Endothelial cell of umbilical vein (primary cell): Measurements from ENCODE around the gene TMEM175. TPM values are rescaled to one million over a fixed set of nuclear protein-coding genes. Genes with fewer than 3 reads are reported as not detected.

Source experiments
- BruUV-seq: library from RNA; stranded (reverse); fragments of 400-500 nt; replicated peaks from 2 replicates; lab custom pipeline; 2021; lab: Mats Ljungman, UMichigan
- CTCF ChIA-PET: fragments of 300-600, 350-600 bp; sonication (Branson Sonifier 250); formaldehyde crosslinking; loops from one replicate; lab custom pipeline; 2021; ENCODE audit warnings: antibody characterized with exemption, inconsistent platforms; lab: Charles Lee
- POLR2A ChIA-PET: fragments of 300-600, 350-600 bp; sonication (Branson Sonifier 250); formaldehyde crosslinking; loops from one replicate; lab custom pipeline; 2021; ENCODE audit warnings: antibody characterized with exemption, inconsistent platforms; lab: Charles Lee
- DNase-seq: peaks from one replicate; pipeline ENCODE4 v3.0.0-alpha.2; 2011; ENCODE audit warnings: low read depth, low spot score
- FAIRE-seq: peaks from 2 replicates; lab custom pipeline; 2011; peaks lifted over from hg19 to GRCh38; lab: Jason Lieb, UNC
- H2AFZ ChIP-seq: 2 replicates; pipeline ENCODE4 v1.6.0; 2012; ENCODE audit warnings: low read depth, low read length, control low read depth, inconsistent platforms
- H3K27ac ChIP-seq: 2 replicates; pipeline ENCODE4 v1.5.1; 2011; ENCODE audit warnings: low read depth, mild to moderate bottlenecking, control low read depth, low read length, moderate library complexity; ENCODE audit not compliant: insufficient read depth
- H3K27me3 ChIP-seq, 2 experiments: 2 replicates each; pipeline versions ENCODE4 v1.6.0 to v1.6.1; 2011; ENCODE audit warnings: low read length in 2 of 2, mixed read lengths in 1 of 2; ENCODE audit not compliant: control insufficient read depth in 2 of 2, insufficient read depth in 2 of 2
- H3K36me3 ChIP-seq, 2 experiments: 2 replicates in 1 of 2; 3 replicates in 1 of 2; pipeline ENCODE4 v1.5.1; 2011; ENCODE audit warnings: low read length in 2 of 2, mild to moderate bottlenecking in 1 of 2, moderate library complexity in 1 of 2; ENCODE audit not compliant: control insufficient read depth in 2 of 2, insufficient read depth in 2 of 2; ENCODE audit errors: extremely low read depth in 1 of 2
- H3K4me1 ChIP-seq: 3 replicates; pipeline ENCODE4 v1.5.1; 2011; ENCODE audit warnings: mild to moderate bottlenecking, low read length; ENCODE audit not compliant: control insufficient read depth, insufficient read depth; ENCODE audit errors: extremely low read depth
- H3K4me2 ChIP-seq: 2 replicates; pipeline ENCODE4 v1.6.1; 2011; ENCODE audit warnings: low read length, control low read depth, mixed read lengths; ENCODE audit not compliant: insufficient read depth
- H3K4me3 ChIP-seq, 3 experiments: fragments of 200-600 bp in 1 of 3; sonication (generic), shearing (Covaris generic) in 1 of 3; replicated peaks in 1 of 3; 2 replicates each; pipeline ENCODE4 v1.5.1; 2011 to 2016; ENCODE audit warnings: control low read depth in 3 of 3, low read length in 3 of 3, mild to moderate bottlenecking in 2 of 3, inconsistent platforms in 1 of 3, low read depth in 1 of 3, moderate library complexity in 1 of 3; ENCODE audit not compliant: insufficient read depth in 1 of 3
- H3K79me2 ChIP-seq: 2 replicates; pipeline ENCODE4 v1.6.0; 2012; ENCODE audit warnings: low read length, inconsistent platforms; ENCODE audit not compliant: control insufficient read depth, insufficient read depth
- H3K9ac ChIP-seq: replicated peaks from 2 replicates; pipeline ENCODE3; 2011; ENCODE audit warnings: low read length, control low read depth; ENCODE audit not compliant: insufficient read depth; ENCODE audit errors: extremely low read depth
- H3K9me1 ChIP-seq: replicated peaks from 3 replicates; pipeline ENCODE4 v1.6.0; 2011; ENCODE audit warnings: mild to moderate bottlenecking, low read length; ENCODE audit not compliant: control insufficient read depth, insufficient read depth; ENCODE audit errors: extremely low read depth
- H3K9me3 ChIP-seq: replicated peaks from 2 replicates; pipeline ENCODE4 v1.5.1; 2012; ENCODE audit warnings: low read length, inconsistent platforms; ENCODE audit not compliant: control insufficient read depth, insufficient read depth
- H4K20me1 ChIP-seq: replicated peaks from 2 replicates; pipeline ENCODE3; 2011; ENCODE audit warnings: mild to moderate bottlenecking, low read length; ENCODE audit not compliant: control insufficient read depth, insufficient read depth; ENCODE audit errors: extremely low read depth
- CTCF ChIP-seq, 2 donors: IDR thresholded peaks; 1 replicate in 1 of 2; 2 replicates in 1 of 2; pipeline ENCODE4 v1.5.1; 2011; ENCODE audit warnings: low read length in 2 of 2, mild to moderate bottlenecking in 2 of 2, moderate library complexity in 2 of 2, control low read depth in 1 of 2, inconsistent platforms in 1 of 2, low read depth in 1 of 2; ENCODE audit not compliant: insufficient read depth in 1 of 2; ENCODE audit errors: extremely low read depth in 1 of 2
- EZH2 ChIP-seq: IDR thresholded peaks from 2 replicates; pipeline ENCODE4 v1.6.1; 2012; ENCODE audit warnings: borderline replicate concordance, low read depth, mild to moderate bottlenecking, moderate library complexity, low read length, inconsistent platforms; ENCODE audit not compliant: severe bottlenecking
- FOS ChIP-seq: IDR thresholded peaks from 2 replicates; pipeline ENCODE4 v1.6.1; 2011; ENCODE audit warnings: mild to moderate bottlenecking, low read length, moderate library complexity, borderline replicate concordance; ENCODE audit not compliant: insufficient read depth
- GATA2 ChIP-seq: IDR thresholded peaks from 2 replicates; pipeline ENCODE4 v1.7.0; 2011; ENCODE audit warnings: low read depth, mild to moderate bottlenecking, moderate library complexity, mixed read lengths, low read length; ENCODE audit not compliant: insufficient read length, insufficient read depth
- JUN ChIP-seq: IDR thresholded peaks from 2 replicates; pipeline ENCODE4 v1.6.1; 2011; ENCODE audit warnings: borderline replicate concordance, low read depth; ENCODE audit not compliant: insufficient read length, insufficient read depth
- MYC ChIP-seq: IDR thresholded peaks from one replicate; pipeline ENCODE4 v1.6.1; 2011; ENCODE audit warnings: mild to moderate bottlenecking, low read depth, low read length
- POLR2A ChIP-seq: IDR thresholded peaks from 2 replicates; pipeline ENCODE4 v1.6.1; 2012; ENCODE audit warnings: low read depth, mild to moderate bottlenecking, control low read depth, low read length
- POLR2AphosphoS5 ChIP-seq: IDR thresholded peaks from 2 replicates; pipeline ENCODE4 v1.6.1; 2012; ENCODE audit warnings: low read depth, mild to moderate bottlenecking, control low read depth, low read length, moderate library complexity; ENCODE audit not compliant: insufficient read depth
- dilution Hi-C: fragments of 300-500 bp; cut with MboI; formaldehyde crosslinking; loops from one replicate; pipeline ENCODE4 v1.15.0; 2019; ENCODE audit warnings: low sequenced_read_pairs; ENCODE audit not compliant: extremely low pct_ligation_motif_present
- intact Hi-C: fragments of 100-400 bp; cut with micrococcal nuclease; formaldehyde crosslinking; loops from one replicate; pipeline ENCODE4 v1.10.0; 2022
- polyA plus RNA-seq, 4 experiments: library from polyadenylated mRNA; depleted of rRNA in 3 of 4; stranded (reverse) in 3 of 4; unstranded in 1 of 4; fragments of >200 nt; gene quantifications; 2 replicates each; pipeline versions ENCODE4 v1.2.1 to v1.2.3, GENCODE V29; 2011 to 2012; ENCODE audit warnings: missing spikeins in 1 of 4
- total RNA-seq: library from RNA; stranded (reverse); gene quantifications from 2 replicates; pipeline ENCODE4 v1.2.3, GENCODE V29; 2021
- TF ChIP-seq, protein P1 (sequence below): IDR thresholded peaks from 2 replicates; pipeline ENCODE4 v1.6.1; 2011; ENCODE audit not compliant: insufficient read depth, insufficient read length

Gene TMEM175
- total and polyA plus RNA-seq, 2 donors (not counting 3 experiments of a cell fraction or from before 2014, with no cell fraction given): 21.9 to 80.1 TPM

DNA sequence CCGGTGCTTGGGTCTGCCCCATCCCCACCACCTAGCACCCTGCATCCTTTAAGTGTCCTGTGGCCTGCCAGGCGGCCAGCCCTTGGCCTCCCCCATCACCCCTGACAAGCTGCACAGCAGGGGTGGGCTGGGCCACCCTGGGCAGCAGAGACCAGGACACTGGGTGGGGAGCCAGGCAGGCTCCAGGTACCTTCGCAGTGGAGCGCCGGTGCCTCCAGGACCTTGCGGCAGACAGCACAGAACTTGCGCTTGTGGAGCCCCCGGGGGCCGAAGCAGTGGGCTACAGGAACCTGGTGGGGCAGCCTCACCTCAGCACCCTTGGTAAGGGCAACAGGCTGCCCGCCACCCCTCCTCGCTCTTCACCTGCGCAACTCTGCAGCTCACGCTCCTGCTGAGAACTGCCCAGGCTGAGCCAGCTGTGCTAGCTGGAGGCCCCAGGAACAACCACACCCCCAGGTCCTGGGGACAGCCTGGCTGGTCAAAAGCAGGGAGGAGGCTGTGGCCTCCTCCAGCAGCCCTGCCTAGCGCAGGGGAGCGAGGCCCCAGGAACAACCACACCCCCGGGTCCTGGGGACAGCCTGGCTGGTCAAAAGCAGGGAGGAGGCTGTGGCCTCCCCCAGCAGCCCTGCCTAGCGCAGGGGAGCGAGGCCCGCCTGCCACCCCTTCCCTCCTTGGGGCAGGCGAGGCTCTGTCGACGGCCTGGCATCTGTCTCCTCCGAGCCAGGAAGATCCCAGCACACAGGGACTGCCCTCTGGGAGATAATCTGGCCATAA is 36.5 kb downstream of the TMEM175 start:
- FAIRE-seq (no peak), DNase-seq (no peak)
- Histone ChIP-seq H3K27ac (no peak overlapping the region), H3K9me1 (no peaks in the 10 kb centered on the region), H4K20me1 (no peaks in the 10 kb centered on the region), H3K36me3 (peaks cover 0 to 16% of the 10 kb centered on the region in 2 experiments), H3K9ac (no peak overlapping the region), H3K4me2 (no peak overlapping the region), H3K4me1 (peaks cover 11% of the 10 kb centered on the region), H3K27me3 (no peaks in the 10 kb centered on the region), H3K79me2 (no peaks in the 10 kb centered on the region), H3K4me3 (no peak overlapping the region), H3K9me3 (no peaks in the 10 kb centered on the region), H2AFZ (no peak overlapping the region)
- intact Hi-C loops (no loop called here), dilution Hi-C loops (no loop called here)
- ChIA-PET POLR2A (no interaction called here), CTCF (no interaction called here)
- BruUV-seq: no TSS peak
- TF ChIP-seq CTCF (IDR thresholded peaks at IDR 0.05; ENCODE audit: extremely low read depth in 1 of 2, insufficient read depth in 1 of 2, low read depth in 1 of 2, low read length in 2 of 2) (no peak), JUN (no peak), MYC (no peak), EZH2 (no peak), POLR2AphosphoS5 (no peak), GATA2 (no peak), FOS (no peak), POLR2A (no peak)
- TF ChIP-seq, protein P1, sequence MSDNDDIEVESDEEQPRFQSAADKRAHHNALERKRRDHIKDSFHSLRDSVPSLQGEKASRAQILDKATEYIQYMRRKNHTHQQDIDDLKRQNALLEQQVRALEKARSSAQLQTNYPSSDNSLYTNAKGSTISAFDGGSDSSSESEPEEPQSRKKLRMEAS: no peak
